Mucosa of gallbladder (tissue), 1 donor: ENCODE measurements around the gene ST3GAL2. TPM values are rescaled to one million over a fixed set of nuclear protein-coding genes. Genes with fewer than 3 reads are reported as not detected.
A peak's percentile ranks its signal among the peaks of the same experiment; 100 is the strongest.

Experiments
- DNase-seq: peaks from one replicate; pipeline ENCODE4 v3.0.0-alpha.2; 2020; ENCODE audit warnings: low spot score
- total RNA-seq: library from RNA; stranded (reverse); gene quantifications from one replicate; pipeline ENCODE4 v1.2.1, GENCODE V29; 2021
- donor health status: DM: no; HTN: no; CAD: no.

The ST3GAL2 gene, protein sequence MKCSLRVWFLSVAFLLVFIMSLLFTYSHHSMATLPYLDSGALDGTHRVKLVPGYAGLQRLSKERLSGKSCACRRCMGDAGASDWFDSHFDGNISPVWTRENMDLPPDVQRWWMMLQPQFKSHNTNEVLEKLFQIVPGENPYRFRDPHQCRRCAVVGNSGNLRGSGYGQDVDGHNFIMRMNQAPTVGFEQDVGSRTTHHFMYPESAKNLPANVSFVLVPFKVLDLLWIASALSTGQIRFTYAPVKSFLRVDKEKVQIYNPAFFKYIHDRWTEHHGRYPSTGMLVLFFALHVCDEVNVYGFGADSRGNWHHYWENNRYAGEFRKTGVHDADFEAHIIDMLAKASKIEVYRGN
- 22.9 TPM for total RNA-seq

DNA sequence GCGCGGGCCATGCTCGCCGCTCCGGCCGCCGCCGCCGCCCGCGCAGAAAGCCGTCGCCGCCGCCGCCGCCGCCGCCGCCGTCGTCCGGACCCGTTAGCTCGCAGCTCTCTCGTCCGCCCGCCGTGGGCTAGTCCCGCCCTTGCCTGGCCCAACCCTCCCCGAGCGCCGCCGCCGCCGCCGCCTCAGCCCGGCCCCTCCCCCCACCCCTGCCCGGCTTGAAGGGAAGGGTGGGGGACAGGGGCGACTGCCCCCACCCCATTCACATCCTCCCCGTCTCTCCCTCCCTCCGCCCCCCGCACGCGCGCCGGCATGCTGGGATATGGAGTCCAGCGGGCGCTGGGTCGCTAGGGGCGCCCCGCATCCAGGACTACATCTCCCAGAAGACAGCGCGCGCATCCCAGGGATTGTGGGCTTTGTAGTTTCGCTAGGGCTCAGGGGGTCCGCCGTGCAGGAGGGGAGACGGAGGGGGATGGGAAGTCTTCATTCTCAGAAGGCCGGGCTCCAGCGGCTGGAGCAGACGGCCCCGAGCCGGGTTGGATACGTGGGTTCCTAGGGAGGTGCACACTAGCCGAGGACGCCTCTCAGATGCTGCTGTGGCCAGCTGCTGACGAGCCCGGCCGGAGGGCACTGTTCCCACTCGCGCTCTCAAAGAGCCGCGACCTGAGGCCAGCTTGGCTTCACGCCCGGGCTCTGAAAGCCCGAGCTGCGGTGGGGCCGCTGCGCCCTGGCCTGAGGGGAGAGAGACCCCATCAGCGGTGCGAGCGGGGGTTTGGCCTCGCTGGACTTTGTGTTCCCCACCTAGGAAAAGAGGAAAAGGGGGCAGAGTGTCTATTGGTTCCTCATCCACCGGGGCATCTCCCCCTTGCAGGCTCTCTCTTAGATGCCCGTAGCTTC is at the start of gene ST3GAL2:
ST3GAL2 (minus strand) TSS at position 132 of the 894 bp plus-strand sequence. CDS start 40,570 bp downstream, outside the sequence.
- DNase-seq = peak; percentile 93

DNA sequence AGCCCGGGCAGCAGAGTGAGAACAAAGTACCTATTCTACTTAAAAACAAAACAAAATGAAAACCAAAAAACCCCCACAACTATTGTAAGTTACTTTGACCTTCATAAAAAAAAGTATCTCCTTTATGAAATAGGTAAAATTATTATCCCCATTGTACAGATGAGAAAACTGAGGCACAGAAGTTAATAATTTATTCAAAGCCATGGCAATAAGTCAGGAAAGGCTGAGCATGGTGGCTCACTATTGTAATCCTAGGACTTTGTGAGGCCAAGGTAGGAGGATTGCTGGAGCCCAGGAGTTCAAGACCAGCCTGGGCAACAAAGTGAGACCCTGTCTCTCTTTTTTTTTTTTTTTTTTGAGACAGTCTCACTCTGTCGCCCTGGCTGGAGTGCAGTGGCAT is 46.0 kb upstream of the ST3GAL2 start:
- DNase-seq = no peak

DNA sequence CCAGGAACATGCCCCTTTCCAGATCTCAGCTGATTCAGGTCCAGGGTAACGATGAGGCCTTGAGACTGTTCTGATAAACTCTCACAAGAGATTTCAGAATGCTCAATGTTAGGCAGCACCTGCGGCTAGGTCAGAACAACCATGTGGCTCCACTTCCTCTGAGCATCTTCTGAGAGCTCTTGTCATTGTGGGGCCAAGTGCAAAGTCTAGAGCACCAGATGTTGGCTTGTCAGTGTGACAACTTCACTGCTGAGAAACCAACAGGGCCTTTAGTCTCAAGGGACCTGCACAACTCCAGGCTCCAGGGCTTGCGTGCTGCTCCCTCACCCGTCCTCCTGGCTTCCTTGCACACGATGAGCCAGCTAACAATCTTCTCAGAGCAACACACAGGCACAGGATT is 44.5 kb upstream of the ST3GAL2 start:
- no peak for DNase-seq

DNA sequence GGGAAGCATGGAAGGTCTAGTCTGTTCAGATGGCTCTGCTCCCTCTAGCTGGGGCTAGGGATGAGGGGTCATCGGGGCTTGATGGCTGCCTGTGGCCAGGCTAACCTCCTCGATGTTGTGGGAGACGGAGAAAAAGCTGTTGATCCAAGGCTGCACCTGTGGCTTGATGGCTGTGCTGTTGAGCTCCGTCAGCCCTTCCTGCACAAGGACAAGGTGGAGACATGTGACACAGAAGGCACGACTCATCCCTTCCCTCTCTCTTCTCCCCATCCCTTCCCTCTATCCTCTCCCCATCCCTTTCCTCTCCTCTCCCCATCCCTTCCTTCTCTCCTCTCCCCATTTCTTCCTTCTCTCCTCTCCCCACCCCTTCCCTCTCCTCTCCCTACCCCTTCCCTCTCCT is 43.7 kb upstream of the ST3GAL2 start:
- DNase-seq = no peak

DNA sequence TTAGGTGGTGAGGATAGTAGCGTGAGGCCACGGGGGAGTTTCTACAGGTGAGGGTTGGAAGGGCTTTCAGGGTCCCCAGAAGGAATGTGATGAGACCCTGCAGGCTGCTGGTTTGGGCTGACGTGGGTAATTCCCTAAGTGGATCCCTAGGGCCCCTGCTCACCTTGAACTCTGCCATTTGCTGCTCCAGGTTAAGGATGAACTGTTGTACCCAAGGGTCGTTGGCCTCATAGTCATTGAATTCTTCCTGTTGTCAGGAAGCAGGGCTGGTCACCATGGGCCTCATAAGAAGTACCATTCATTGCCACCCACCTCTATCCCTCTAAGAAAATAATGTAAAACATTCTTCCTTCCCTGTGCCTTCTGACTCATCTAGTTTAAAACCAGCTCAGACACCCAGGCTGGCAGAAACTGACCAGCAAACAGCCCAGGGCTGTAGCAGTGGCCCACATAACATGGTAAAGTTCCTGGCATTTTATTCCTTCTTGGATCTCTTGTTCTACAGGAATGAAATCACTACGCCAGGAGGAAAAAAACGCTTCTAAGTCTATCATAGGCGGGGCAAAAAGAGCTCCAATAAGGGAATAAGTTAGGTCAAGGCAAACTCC is 43.1 kb upstream of the ST3GAL2 start:
- no peak for DNase-seq

DNA sequence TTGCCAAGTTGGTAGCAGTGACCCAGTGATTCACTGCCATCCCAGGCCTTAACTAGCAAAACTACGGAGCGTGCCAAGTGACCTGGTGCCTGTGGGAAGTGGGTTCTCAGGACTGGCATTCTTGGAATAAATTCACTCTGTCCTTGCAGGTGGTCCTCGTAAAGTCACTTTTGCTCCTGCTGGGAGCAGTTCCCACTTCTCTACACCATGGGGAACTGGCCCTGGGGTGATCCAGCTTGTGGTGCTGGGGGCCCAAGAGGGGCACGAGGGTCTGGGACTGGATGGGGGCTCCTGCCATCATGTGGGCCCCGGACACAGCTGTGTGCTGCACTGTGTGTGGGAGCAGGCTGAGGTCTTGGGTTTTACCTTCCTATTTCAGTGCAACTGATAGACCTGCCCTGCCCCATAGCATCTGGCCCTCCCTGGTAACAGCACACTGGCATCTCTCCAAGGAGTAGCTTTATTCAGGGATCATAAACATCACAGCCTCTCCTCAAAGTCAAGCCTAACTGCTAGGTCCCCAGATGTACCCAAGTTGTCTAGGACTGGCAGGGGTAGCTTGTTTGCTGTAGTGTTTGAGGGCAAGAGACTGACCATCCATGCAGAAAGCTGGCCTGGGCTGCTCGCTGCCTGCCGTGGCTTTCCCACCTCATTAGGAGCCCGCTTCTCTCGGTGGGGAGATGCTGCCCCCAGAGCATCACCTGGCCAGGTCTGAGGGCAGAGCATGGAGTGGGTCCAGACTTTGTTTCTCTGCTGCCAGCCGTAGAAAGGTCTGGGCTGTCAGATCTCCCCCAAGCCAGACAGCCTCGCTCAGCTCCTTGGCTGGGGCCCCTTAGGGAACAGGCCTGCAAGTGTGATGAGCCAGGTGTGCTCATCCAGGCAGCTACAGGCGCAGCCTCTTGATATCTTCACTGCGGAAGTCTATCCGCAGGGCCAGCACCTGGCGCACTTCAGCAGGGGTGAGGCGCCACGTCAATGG is 41.5 kb upstream of the ST3GAL2 start:
- DNase-seq = no peak

DNA sequence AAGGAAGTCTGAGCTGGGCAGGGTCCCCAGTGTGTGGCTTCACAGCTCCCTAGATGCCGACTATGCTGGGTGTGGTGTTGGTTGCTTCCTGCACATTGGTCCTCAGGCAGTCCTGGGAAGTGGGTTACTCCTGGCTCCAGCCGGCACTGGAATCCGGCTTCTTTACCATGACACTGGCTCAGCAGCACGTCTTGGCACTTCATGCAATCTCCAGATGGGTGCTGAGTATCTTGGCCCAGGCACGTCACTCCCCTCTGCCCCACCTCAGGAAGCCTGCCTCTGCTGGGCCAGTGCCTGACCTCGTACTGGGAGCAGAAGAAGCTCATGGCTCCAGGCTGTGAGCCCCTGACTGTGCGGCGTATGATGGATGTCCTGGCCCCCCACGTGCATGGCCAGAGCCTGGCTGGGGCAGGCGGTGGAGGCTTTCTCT is 40.0 kb upstream of the ST3GAL2 start:
- no peak for DNase-seq

DNA sequence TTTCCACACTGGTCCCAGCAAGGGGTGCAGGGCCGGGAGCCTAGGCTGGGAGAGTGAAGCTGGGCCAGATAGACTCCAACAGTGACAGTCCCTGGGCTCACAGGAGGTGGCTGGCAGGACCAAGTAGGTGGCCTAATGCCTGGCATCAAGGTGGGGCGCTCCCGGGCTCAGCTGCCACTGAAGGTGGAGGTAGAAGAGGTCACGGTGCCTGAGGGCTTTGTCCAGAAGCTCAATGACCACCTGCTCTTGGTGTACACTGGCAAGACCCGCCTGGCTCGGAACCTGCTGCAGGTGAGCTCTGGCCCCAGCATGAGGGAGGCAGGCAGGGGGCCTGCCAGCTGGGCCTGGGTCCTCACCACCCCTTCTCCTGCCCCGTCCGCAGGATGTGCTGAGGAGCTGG is 39.3 kb upstream of the ST3GAL2 start:
- DNase-seq = no peak

DNA sequence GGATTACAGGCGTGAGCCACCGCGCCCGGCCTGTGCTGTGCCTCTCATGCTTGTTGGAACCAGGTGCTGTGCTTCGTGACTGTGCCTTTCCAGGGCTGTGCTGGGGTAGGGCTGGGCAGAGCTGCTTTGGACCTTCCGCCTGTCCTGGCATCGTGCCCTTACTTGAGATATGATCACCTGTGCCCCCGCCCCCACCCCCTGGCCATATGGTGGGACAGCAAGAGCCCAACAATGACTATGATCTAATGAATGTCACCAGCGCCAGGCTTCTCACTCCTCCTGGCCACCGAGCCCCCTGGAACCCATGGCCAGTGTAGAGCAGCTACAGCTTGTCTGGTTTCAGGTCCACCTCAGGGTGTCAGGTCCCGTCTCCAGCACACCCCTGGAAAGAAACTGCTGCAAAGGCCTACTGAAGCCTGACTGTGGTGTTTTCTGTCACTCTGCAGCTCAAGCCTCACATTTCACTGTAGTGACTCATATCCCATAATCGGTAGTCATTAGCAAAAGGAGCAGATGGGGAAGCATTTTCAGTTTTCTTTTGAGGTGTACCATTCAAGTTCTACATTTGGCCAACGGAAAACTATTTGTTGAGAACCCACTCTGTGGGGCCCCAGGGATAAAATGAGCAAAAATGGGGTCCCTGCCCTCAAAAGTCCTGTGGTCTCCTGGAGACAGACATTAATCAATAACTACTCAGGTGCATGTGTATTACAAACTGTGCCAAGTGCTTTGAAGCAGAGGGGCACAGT is 37.5 kb upstream of the ST3GAL2 start:
- DNase-seq = no peak

DNA sequence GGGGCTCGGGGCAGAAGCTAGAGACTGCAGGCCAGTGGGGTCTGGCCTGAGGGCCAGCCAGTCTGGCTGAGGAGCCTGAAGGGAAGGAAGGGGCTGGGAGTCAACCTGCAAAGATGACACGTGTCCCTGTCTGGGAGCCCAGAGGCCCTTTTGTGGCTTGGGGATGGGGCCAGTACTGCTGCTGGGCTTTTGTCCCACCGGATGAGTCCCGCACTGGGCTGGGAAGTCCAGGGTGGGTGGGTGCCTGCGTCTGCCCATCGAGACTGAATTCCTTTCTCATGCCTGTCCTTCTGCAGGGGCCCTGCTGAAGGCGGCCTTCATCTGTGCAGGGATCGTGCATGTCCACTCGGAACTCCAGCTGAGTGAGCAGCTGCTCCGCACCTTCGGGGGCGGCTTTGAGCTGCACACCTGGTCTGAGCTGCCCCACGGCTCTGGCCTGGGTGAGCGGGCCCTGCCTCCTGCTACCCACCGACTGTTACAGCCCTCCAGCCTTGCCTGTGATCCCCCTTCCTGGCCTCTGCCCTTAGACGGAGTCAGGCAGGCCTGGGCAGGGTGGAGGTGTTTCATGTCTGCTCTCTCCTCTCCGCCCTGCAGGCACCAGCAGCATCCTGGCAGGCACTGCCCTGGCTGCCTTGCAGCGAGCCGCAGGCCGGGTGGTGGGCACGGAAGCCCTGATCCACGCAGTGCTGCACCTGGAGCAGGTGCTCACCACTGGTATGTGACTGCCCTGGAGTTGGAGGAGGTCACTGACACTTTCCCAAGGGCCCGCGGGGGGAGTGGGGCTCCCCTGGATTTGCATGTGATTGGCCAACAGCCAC is 36.4 kb upstream of the ST3GAL2 start:
- DNase-seq = no peak

DNA sequence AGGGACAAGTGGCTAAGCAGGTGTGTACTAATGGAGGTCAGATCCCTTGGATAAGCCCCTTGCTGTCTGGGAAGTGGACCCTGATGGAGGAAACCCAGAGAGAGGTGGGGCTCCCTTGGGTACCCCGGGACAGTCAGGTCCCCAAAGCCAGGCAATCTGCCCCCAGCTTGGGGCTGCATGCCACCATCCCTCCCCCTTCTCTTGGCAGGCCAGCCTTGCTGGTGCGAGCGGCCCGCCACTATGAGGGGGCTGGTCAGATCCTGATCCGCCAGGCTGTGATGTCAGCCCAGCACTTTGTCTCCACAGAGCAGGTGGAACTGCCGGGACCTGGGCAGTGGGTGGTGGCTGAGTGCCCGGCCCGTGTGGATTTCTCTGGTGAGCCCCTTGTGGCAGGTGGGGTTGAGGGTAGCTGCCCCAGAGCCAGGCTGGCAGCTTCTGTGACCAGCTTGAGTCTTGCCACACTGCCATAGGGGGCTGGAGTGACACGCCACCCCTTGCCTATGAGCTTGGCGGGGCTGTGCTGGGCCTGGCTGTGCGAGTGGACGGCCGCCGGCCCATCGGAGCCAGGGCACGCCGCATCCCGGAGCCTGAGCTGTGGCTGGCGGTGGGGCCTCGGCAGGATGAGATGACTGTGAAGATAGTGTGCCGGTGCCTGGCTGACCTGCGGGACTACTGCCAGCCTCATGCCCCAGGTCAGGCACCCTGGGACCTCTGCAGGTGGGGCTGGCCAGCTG is 35.6 kb upstream of the ST3GAL2 start:
- no peak for DNase-seq

DNA sequence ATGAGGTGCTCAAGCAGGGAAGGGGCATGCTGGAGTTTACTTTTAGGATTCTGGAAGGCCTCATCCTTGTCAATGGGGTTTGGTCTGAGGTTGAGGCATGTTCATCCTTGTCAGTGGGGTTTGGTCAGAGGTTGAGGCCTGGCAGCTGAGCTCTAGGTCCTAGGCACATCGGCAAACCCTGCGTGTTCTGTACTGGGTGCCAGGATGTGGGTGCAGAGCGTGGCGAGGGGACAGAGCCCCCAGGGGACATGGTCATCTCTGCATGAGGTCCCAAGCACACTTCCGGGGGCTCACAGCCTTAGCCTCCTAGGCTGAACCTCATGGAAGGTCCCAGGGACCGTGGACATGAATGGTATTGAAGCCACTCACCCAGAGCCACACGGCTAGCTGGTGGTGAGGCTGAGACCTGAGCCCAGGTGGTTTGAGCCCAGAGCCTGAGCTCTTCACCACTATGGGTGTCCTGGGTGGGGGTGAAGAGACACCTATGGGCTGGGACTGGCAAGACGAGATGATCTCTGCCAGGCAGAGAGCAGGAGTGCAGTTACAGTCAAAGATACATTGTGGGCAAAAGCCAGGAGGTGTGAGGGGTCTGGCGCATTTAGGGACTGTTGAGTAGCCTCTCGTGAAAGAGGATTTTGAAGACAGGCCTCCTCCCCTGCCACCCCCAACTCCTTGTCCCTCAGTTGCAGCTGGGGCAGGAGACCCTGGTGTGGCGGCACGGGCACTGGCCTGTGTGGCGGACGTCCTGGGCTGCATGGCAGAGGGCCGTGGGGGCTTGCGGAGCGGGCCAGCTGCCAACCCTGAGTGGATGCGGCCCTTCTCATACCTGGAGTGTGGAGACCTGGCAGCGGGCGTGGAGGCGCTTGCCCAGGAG is 34.8 kb upstream of the ST3GAL2 start:
- no peak for DNase-seq

DNA sequence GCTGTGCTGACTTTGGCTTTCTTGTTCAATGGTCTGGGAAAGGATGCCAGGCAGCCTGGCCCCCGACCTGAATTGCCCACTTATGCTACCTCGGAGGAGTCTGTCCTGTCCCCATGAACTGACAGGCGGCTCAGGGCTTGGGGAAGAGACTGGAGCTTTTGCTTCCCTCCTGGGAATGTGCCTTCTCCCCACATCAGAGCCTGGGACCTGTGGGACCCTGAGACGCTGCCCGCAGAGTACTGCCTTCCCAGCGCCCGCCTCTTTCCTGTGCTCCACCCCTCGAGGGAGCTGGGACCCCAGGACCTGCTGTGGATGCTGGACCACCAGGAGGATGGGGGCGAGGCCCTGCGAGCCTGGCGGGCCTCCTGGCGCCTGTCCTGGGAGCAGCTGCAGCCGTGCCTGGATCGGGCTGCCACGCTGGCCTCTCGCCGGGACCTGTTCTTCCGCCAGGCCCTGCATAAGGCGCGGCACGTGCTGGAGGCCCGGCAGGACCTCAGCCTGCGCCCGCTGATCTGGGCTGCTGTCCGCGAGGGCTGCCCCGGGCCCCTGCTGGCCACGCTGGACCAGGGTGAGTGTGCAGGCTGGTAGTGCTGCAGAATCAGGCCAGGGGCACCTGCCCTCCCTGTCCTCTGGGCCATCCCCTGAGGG is 34.0 kb upstream of the ST3GAL2 start:
- no peak for DNase-seq

DNA sequence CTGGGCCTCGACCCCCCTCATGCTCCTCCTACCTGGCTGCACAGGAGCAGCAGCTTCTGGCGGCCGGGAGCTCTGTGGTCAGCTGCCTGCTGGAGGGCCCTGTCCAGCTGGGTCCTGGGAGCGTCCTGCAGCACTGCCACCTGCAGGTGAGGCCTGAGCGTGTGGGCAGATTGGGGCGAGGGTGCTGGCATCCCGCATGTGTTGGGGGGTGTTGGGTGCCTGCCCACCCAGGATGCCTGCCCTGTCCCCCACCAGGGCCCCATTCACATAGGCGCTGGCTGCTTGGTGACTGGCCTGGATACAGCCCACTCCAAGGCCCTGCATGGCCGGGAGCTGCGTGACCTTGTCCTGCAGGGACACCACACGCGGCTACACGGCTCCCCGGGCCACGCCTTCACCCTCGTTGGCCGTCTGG is 32.0 kb upstream of the ST3GAL2 start:
- no peak for DNase-seq

DNA sequence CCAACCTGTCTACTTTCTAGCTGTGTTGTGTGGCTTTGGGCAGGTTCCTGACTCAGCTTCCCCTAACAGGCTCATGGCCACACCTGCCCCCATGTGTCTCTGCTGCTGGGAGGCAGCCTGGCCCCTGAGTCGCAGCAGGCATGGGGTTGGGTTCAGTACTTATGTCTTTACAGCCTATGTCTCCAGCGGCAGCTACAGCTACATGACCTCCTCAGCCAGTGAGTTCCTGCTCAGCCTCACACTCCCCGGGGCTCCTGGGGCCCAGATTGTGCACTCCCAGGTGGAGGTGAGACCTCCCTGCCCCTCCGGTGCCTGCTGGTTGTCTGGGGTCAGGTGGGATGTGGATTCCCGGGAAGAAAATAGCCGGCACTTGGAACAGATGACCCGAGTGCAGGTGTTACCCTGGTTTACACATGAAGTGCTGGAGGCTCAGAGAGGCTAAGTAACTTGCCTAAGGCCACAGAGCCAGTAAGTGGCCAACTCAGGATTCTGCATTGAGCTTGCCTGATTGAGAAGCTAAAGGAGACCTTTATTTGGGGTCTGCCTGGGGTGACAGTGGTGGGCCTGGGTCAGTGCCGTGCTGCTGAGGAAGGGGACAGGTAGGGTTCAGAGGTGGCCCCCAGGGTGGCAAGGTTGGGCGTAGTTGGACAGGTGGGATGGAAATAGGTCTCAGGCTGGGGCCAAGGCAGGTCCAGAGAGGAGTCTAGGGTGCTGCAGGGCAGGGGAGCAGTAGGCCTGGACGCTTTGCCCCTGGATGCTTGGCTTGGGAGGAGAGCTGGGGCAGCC is 31.4 kb upstream of the ST3GAL2 start:
- DNase-seq = no peak

DNA sequence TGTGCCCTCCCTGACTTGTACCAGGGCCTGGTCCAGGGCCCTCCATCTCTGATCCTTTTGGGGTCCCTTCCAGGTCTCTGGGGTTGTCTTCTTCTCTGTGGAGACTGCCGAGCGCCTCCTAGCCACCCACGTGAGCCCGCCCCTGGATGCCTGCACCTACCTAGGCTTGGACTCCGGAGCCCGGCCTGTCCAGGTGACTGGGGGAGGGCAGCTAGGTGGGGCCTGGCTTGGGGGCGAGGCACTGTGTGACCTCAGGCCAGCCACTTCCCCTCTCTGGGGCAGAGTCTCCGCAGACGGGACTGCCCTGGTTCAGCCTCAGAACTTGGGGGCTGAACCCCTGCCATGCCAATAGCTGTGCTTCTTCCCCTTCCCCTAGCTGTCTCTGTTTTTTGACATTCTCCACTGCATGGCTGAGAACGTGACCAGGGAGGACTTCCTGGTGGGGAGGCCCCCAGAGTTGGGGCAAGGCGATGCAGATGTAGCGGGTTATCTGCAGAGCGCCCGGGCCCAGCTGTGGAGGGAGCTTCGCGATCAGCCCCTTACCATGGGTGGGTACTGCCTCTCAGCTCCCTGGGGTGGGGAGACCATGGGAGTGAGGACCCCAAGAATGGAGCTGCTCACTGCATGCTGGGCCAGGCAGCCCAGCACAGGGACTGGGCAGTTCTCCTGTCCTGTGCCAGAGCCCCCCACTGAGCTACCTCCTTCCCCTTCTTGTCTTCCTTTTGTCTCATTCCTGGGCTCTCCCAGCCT is 30.1 kb upstream of the ST3GAL2 start:
- no peak for DNase-seq
